ENCODE measurements around the gene ADH5.
"Not testable (repeated sequence)": the region's sequence is repeated elsewhere in the genome, so short reads cannot be mapped to it uniquely, and the experiment has no call there.

The ADH5 gene

GRCh38 chr4:99028187-99028586 lies 60.4 kb downstream of the ADH5 start:
- DNase-seq: no peak

- no peak for DNase-seq
These were observed 61.3 kb downstream of the ADH5 start for GRCh38 chr4:99027304-99027703.

DNA sequence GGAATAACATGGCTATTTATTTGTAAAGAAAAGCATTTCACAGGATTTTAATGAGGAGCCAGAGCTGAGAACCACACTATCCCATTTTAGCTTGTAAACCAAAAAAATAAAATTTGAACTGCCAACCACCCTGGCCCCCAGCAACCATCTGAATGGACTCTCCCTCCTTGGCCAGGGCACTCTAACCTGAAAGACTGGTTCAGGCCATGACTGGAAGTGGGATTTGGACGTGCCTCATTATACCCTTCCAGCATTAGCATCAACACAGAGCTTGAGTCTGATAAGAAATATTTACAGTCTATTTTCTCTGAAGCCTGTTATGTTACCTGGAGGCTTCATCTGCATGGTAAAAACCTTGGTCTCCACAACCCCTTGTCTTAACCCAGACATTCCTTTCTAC lies 63.1 kb downstream of the ADH5 start:
- DNase-seq: no peak

- no peak for DNase-seq
These were observed 63.9 kb downstream of the ADH5 start for GRCh38 chr4:99024481-99025275.

DNA sequence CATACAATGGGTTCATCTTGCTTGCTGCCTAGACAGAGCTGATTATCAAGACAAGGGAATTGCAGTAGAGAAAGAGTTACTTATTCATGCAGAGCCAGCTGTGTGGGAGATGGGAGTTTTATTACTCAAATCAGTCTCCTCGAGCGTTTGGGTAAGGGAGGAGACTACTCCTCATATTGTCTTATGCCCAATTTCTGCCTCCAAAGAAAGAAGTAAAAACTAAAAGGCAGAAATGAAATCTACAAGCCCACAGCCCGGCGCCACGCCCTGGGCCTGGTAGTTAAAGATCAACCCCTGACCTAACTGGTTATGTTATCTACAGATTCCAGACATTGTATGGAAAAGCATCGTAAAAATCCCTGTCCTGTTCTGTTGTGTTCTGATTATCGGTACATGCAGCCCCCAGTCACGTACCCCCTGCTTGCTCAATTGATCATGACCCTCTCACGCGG lies 64.8 kb downstream of the ADH5 start:
- not testable (repeated sequence) for DNase-seq

DNA sequence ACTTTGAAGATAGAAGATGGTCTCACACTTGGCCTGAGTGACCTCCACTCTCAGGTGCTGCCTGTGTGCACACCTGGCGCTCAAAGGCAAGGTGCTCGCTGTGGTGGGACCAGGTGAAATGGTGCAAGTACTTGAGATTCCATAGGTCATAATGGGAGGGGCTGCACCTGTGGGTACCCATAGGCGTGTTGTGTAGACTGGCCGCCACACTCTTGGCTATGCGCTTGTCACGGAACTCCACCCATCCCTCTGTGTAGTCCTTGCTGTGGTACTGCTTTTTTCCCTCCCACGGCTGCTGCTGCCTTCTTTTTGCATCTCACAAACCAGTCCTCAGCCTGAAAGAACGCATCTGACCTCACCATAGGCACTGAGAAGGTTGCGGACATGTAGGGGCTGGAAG lies 66.0 kb downstream of the ADH5 start:
- no peak for DNase-seq

- no peak for DNase-seq
These were observed 67.2 kb downstream of the ADH5 start for GRCh38 chr4:99021386-99021785.

All from CD4-positive, alpha-beta T cell treated with Interleukin-6 for 4 hours (primary cell).